Measurements from ENCODE around the gene PRUNE2. TPM values are rescaled to one million over a fixed set of nuclear protein-coding genes. Genes with fewer than 3 reads are reported as not detected.

The PRUNE2 gene
- total and polyA plus RNA-seq, 2 of the 13 experiments (the other 11 are each of a cell fraction or from before 2014, with no cell fraction given), result 0.02 TPM; not detected in 1

DNA sequence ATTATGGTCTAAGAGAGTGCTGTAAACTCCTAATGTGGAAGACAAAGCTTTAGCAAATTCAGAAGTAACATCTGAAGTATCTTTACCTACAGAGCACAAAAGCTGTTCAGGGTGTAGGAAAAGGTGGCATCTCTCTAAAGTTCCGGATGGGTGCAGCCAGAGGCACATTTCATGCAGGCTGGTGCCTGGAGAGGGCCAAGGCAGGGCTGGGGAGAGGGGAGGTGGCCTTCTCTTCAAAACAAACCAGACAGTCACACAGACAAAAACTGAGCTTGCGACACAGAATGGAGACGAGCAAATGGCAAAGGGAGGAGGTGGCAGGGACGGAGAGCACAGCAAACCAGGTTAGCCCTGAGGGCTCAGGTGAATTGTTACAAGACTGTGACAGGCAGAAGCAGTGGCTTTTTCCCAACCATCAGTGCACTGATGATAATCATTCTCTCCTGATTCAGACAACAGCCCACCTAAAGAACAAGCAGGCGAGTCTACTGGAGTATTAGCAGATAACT lies 263.2 kb downstream of the PRUNE2 start:
- 47% methylated on average over 5 of the region's 5 CpGs for WGBS (ENCODE audit: low lambda C conversion rate)
- Histone ChIP-seq H3K9ac (ENCODE audit: insufficient read depth, low read depth, low read length) (no peak overlapping the region), H3K4me2 (ENCODE audit: low read depth, low read length) (no peak overlapping the region), H3K27me3 (ENCODE audit: control insufficient read depth in 1 of 2, insufficient read depth in 2 of 2, low read length in 2 of 2) (peaks cover 0 to 9% of the 10 kb centered on the region in 2 experiments; a peak in 2 of 5 replicates), H3K27ac (ENCODE audit: extremely low read length, insufficient read depth, low read length) (no peak overlapping the region), H4K20me1 (ENCODE audit: insufficient read depth, low read length) (no peaks in the 10 kb centered on the region), H3K9me3 (ENCODE audit: low read length) (no peaks in the 10 kb centered on the region), H2AFZ (ENCODE audit: low read length) (no peak overlapping the region), H3K36me3 (replicated peaks in 1 of 2; ENCODE audit: control insufficient read depth in 1 of 2, insufficient read depth in 2 of 2, low read length in 2 of 2) (no peaks in the 10 kb centered on the region), H3K4me1 (ENCODE audit: insufficient read depth, low read length) (no peaks in the 10 kb centered on the region), H3K79me2 (ENCODE audit: insufficient read depth, low read length) (no peaks in the 10 kb centered on the region), H3K4me3 (replicated peaks in 1 of 3; ENCODE audit: insufficient read depth in 1 of 3, low read depth in 2 of 3, low read length in 3 of 3) (no peak overlapping the region)
- no TSS peak for BruUV-seq (replicated peaks)
- ChIA-PET POLR2A (no interaction called here), CTCF (ENCODE audit: low intra/inter-chr PET ratio, low total read pairs) (no interaction called here)
- in situ Hi-C loops (cut with HindIII; ENCODE audit: extremely low pct_ligation_motif_present, low pct_unique_long_range_greater_than_20kb) (no loop called here), intact Hi-C loops (cut with micrococcal nuclease; ENCODE audit: unreplicated experiment) (no loop called here)
- FAIRE-seq (no peak), DNase-seq (ENCODE audit: low spot score) (no peak), ATAC-seq (no peak)
- TF ChIP-seq, protein P1, sequence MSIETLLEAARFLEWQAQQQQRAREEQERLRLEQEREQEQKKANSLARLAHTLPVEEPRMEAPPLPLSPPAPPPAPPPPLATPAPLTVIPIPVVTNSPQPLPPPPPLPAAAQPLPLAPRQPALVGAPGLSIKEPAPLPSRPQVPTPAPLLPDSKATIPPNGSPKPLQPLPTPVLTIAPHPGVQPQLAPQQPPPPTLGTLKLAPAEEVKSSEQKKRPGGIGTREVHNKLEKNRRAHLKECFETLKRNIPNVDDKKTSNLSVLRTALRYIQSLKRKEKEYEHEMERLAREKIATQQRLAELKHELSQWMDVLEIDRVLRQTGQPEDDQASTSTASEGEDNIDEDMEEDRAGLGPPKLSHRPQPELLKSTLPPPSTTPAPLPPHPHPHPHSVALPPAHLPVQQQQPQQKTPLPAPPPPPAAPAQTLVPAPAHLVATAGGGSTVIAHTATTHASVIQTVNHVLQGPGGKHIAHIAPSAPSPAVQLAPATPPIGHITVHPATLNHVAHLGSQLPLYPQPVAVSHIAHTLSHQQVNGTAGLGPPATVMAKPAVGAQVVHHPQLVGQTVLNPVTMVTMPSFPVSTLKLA (IDR thresholded peaks at IDR 0.05), result no peak
- TF ChIP-seq TBX2 (CRISPR knock-in tag; IDR thresholded peaks at IDR 0.05; ENCODE audit: borderline replicate concordance), result no peak
- TF ChIP-seq ZNF253 (CRISPR knock-in tag; IDR thresholded peaks at IDR 0.05; ENCODE audit: borderline replicate concordance), result no peak
- no peak for TF ChIP-seq ZNF256 (CRISPR knock-in tag; conservative IDR thresholded peaks at IDR 0.05)
- no peak for TF ChIP-seq ZNF563 (CRISPR knock-in tag; IDR thresholded peaks at IDR 0.05)
- TF ChIP-seq TBP (CRISPR knock-in tag; IDR thresholded peaks at IDR 0.05), result no peak
- TF ChIP-seq, protein P2, sequence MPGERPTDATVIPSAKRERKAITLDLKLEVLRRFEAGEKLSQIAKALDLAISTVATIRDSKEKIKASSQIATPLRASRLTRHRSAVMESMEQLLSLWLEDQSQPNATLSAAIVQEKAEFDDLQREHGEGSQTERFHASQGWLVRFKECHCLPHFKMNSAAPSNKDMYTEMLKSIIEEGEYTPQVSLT (CRISPR knock-in tag; IDR thresholded peaks at IDR 0.05; ENCODE audit: borderline replicate concordance, low read depth), result no peak
- TF ChIP-seq KDM2A (CRISPR knock-in tag; IDR thresholded peaks at IDR 0.05; ENCODE audit: borderline replicate concordance, low read depth), result no peak
- TF ChIP-seq AGO1 (IDR thresholded peaks at IDR 0.05; ENCODE audit: low read depth, low read length, poor library complexity, severe bottlenecking), result no peak

Data from HepG2 (cell line).